H1 (cell line): ENCODE data around the gene GNAI2. TPM values are rescaled to one million over a fixed set of nuclear protein-coding genes. Genes with fewer than 3 reads are reported as not detected.

Experiments used
- ASH2L ChIP-seq: fragments of 200-600, 300-600 bp; sonication (generic); IDR thresholded peaks from one replicate; pipeline ENCODE4 v1.7.1; 2017; ENCODE audit warnings: low read length
- ATF3 ChIP-seq: IDR thresholded peaks from 2 replicates; pipeline ENCODE4 v1.6.1; 2011; ENCODE audit warnings: low read depth, mild to moderate bottlenecking, low read length; ENCODE audit not compliant: insufficient read depth
- BRCA1 ChIP-seq: IDR thresholded peaks from 2 replicates; pipeline ENCODE4 v1.6.1; 2012; ENCODE audit warnings: low read depth, low read length, improper control_type of control experiment
- CTBP2 ChIP-seq: IDR thresholded peaks from 2 replicates; pipeline ENCODE4 v1.7.0; 2011; ENCODE audit warnings: borderline replicate concordance, mild to moderate bottlenecking, moderate library complexity, mixed read lengths, low read length; ENCODE audit not compliant: insufficient read depth, insufficient read length
- E2F6 ChIP-seq: IDR thresholded peaks from 2 replicates; pipeline ENCODE4 v1.6.1; 2012; ENCODE audit warnings: inconsistent platforms
- EP300 ChIP-seq, 2 experiments: IDR thresholded peaks; 1 replicate in 1 of 2; 2 replicates in 1 of 2; pipeline ENCODE4 v1.6.1; 2011 to 2012; ENCODE audit warnings: low read depth in 2 of 2, low read length in 2 of 2, mild to moderate bottlenecking in 2 of 2, borderline replicate concordance in 1 of 2, inconsistent platforms in 1 of 2, moderate library complexity in 1 of 2
- EZH2 ChIP-seq: fragments of 200-600 bp; sonication (generic); IDR thresholded peaks from 2 replicates; pipeline ENCODE4 v1.7.1; 2012; ENCODE audit warnings: low read depth, mild to moderate bottlenecking, moderate library complexity, low read length, inconsistent platforms; ENCODE audit not compliant: severe bottlenecking
- GABPA ChIP-seq: IDR thresholded peaks from 2 replicates; pipeline ENCODE4 v1.6.1; 2011; ENCODE audit warnings: mild to moderate bottlenecking, low read length, moderate library complexity, borderline replicate concordance; ENCODE audit not compliant: insufficient read depth
- HDAC2 ChIP-seq, 2 experiments: fragments of 300-600 bp in 1 of 2; sonication (generic) in 1 of 2; IDR thresholded peaks; 2 replicates each; pipeline ENCODE4 v1.6.1; 2011 to 2012; ENCODE audit warnings: low read depth in 2 of 2, low read length in 2 of 2, mild to moderate bottlenecking in 2 of 2, moderate library complexity in 2 of 2, borderline replicate concordance in 1 of 2, inconsistent platforms in 1 of 2
- HDAC6 ChIP-seq: IDR thresholded peaks from one replicate; pipeline ENCODE4 v1.7.1; 2012; ENCODE audit warnings: low read depth, mild to moderate bottlenecking, inconsistent platforms, low read length, moderate library complexity
- JUN ChIP-seq: IDR thresholded peaks from 2 replicates; pipeline ENCODE4 v1.6.1; 2011; ENCODE audit warnings: low read depth, mild to moderate bottlenecking, improper control_type of control experiment, low read length
- KDM1A ChIP-seq: fragments of 200-600, 300-600 bp; sonication (generic); IDR thresholded peaks from 2 replicates; pipeline ENCODE4 v1.7.1; 2016; ENCODE audit warnings: mild to moderate bottlenecking, low read length, borderline replicate concordance
- KDM4A ChIP-seq: IDR thresholded peaks from one replicate; pipeline ENCODE4 v1.7.1; 2012; ENCODE audit warnings: low read depth, mild to moderate bottlenecking, moderate library complexity, low read length, inconsistent platforms; ENCODE audit not compliant: severe bottlenecking
- KDM5A ChIP-seq: fragments of 200-600 bp; IDR thresholded peaks from 2 replicates; pipeline ENCODE4 v1.7.1; 2012; ENCODE audit warnings: mild to moderate bottlenecking, low read length, inconsistent platforms, mixed read lengths
- POLR2AphosphoS5 ChIP-seq: IDR thresholded peaks from 2 replicates; pipeline ENCODE4 v1.6.1; 2011; ENCODE audit warnings: low read depth, low read length
- RAD21 ChIP-seq, 2 experiments: IDR thresholded peaks in 1 of 2; conservative IDR thresholded peaks in 1 of 2; 2 replicates each; pipeline ENCODE4 v1.6.1; 2011; ENCODE audit warnings: low read depth in 2 of 2, low read length in 2 of 2, improper control_type of control experiment in 1 of 2, inconsistent platforms in 1 of 2, mild to moderate bottlenecking in 1 of 2, moderate library complexity in 1 of 2
- SIN3A ChIP-seq, 2 experiments: IDR thresholded peaks in 1 of 2; conservative IDR thresholded peaks in 1 of 2; 2 replicates each; pipeline ENCODE4 v1.6.1; 2011 to 2012; ENCODE audit warnings: low read length in 2 of 2, improper control_type of control experiment in 1 of 2, low read depth in 1 of 2, mild to moderate bottlenecking in 1 of 2
- SIX5 ChIP-seq: IDR thresholded peaks from 2 replicates; pipeline ENCODE4 v1.6.1; 2011; ENCODE audit warnings: mild to moderate bottlenecking, low read depth, low read length
- SP2 ChIP-seq: IDR thresholded peaks from 2 replicates; pipeline ENCODE4 v1.6.1; 2012; ENCODE audit warnings: mild to moderate bottlenecking, low read length, inconsistent platforms
- SRF ChIP-seq: IDR thresholded peaks from 2 replicates; pipeline ENCODE4 v1.6.1; 2011; ENCODE audit warnings: mild to moderate bottlenecking, low read depth, low read length, moderate library complexity
- TAF7 ChIP-seq: optimal IDR thresholded peaks from 2 replicates; pipeline ENCODE3; 2011; ENCODE audit warnings: low read depth, mild to moderate bottlenecking, inconsistent platforms, low read length, moderate library complexity, borderline replicate concordance
- TBP ChIP-seq: IDR thresholded peaks from 2 replicates; pipeline ENCODE4 v1.6.1; 2011; ENCODE audit warnings: low read depth, low read length, improper control_type of control experiment
- TEAD4 ChIP-seq: IDR thresholded peaks from 2 replicates; pipeline ENCODE4 v1.6.1; 2012; ENCODE audit warnings: low read depth, low read length, inconsistent platforms, mixed read lengths
- polyA plus RNA-seq, 7 experiments: library from polyadenylated mRNA; depleted of rRNA in 3 of 7; stranded (reverse) in 5 of 7; unstranded in 2 of 7; fragments of >200 nt in 5 of 7; fragments of 200-250 nt in 2 of 7; gene quantifications; 1 replicate in 5 of 7; 2 replicates in 1 of 7; 4 replicates in 1 of 7; pipeline versions ENCODE4 v1.2.1 to v1.2.3, GENCODE V29; 2011 to 2013; ENCODE audit warnings: missing spikeins in 2 of 7, mixed read lengths in 2 of 7
- total RNA-seq: library from RNA; stranded (reverse); fragmentation: NEBNext Ultra II Directional; extraction: Animal tissue kit (Norgen Biotek cat#: 25700); gene quantifications from 2 replicates; pipeline ENCODE4 v1.2.1, GENCODE V29; 2021

GNAI2 gene
- total and polyA plus RNA-seq, 2 of the 8 experiments (the other 6 are each of a cell fraction or from before 2014, with no cell fraction given): 168 to 539 TPM

GRCh38 chr3:50241163-50241562 is 5.2 kb downstream of the GNAI2 start (continued):
- TF ChIP-seq POLR2AphosphoS5 (no peak; the same call in 1 of the 2 replicates), E2F6 (no peak), ATF3 (no peak), EP300 (IDR thresholded peaks at IDR 0.05; ENCODE audit: borderline replicate concordance in 1 of 2, low read depth in 2 of 2, low read length in 2 of 2) (peak in 1 of 2 experiments; percentile 85; a peak in 1 of 3 replicates), ASH2L (peak; percentile 83), SIN3A (conservative IDR thresholded peaks at IDR 0.05 in 1 of 2, IDR thresholded peaks at IDR 0.05 in 1 of 2; ENCODE audit: low read depth in 1 of 2, low read length in 2 of 2) (peak; percentile 32 to 64; a peak in 2 of 4 replicates), TBP (no peak; the same call in 1 of the 2 replicates), SRF (no peak), GABPA (0 out of 2 replicates have a peak, but pooled peaks have one; percentile 15), TEAD4 (no peak), KDM4A (no peak), EZH2 (no peak), BRCA1 (no peak), TAF7 (no peak), HDAC2 (IDR thresholded peaks at IDR 0.05; ENCODE audit: borderline replicate concordance in 1 of 2, low read depth in 2 of 2, low read length in 2 of 2) (no peak), SP2 (no peak), RAD21 (IDR thresholded peaks at IDR 0.05 in 1 of 2, conservative IDR thresholded peaks at IDR 0.05 in 1 of 2; ENCODE audit: low read depth in 2 of 2, low read length in 2 of 2) (no peak), SIX5 (no peak), KDM5A (no peak), CTBP2 (peak; percentile 46), HDAC6 (no peak), KDM1A (peak; percentile 11; the same call in 1 of the 2 replicates), JUN (no peak)
